GM06990 (cell line): ENCODE measurements around the gene PCBP3.

Source experiments
- DNase-seq: peaks from one replicate; pipeline ENCODE4 v3.0.0-alpha.2; 2011; ENCODE audit not compliant: insufficient read length; ENCODE audit errors: extremely low read depth
- H3K27me3 ChIP-seq: replicated peaks from 2 replicates; pipeline ENCODE4 v1.6.0; 2011; ENCODE audit warnings: low read length; ENCODE audit not compliant: control insufficient read depth, insufficient read depth
- H3K36me3 ChIP-seq: 2 replicates; pipeline ENCODE4 v1.5.1; 2011; ENCODE audit warnings: low read length; ENCODE audit not compliant: control insufficient read depth, insufficient read depth
- H3K4me3 ChIP-seq: replicated peaks from 2 replicates; pipeline ENCODE4 v1.5.1; 2011; ENCODE audit warnings: low read depth, mild to moderate bottlenecking, control low read depth, low read length
- TF ChIP-seq, protein P1 (sequence below): IDR thresholded peaks from 2 replicates; pipeline ENCODE4 v1.5.1; 2011; ENCODE audit warnings: low read length, control low read depth, mild to moderate bottlenecking, inconsistent platforms; ENCODE audit not compliant: insufficient read depth, poor library complexity, severe bottlenecking

The PCBP3 gene

DNA sequence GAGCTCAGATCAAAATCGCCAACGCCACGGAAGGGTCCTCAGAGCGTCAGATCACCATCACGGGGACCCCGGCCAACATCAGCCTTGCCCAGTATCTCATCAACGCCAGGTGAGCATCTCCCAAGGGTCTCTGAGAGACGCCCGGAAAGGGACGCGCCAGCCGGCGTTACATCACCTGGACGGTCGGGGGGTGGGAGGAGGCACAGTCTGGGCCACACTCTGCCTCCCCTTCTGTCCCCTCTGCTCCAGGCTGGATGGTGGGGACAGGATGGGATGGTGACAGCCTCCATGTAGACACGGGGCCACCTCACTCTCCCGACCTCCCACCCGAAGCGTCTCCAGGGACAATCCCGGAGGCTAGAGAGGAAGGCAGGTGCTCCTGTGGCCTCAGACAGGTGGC lies 296.6 kb downstream of the PCBP3 start:
- no peak for DNase-seq
- Histone ChIP-seq H3K36me3 (no peaks in the 10 kb centered on the region), H3K27me3 (no peaks in the 10 kb centered on the region), H3K4me3 (no peak overlapping the region)
- TF ChIP-seq, protein P1, sequence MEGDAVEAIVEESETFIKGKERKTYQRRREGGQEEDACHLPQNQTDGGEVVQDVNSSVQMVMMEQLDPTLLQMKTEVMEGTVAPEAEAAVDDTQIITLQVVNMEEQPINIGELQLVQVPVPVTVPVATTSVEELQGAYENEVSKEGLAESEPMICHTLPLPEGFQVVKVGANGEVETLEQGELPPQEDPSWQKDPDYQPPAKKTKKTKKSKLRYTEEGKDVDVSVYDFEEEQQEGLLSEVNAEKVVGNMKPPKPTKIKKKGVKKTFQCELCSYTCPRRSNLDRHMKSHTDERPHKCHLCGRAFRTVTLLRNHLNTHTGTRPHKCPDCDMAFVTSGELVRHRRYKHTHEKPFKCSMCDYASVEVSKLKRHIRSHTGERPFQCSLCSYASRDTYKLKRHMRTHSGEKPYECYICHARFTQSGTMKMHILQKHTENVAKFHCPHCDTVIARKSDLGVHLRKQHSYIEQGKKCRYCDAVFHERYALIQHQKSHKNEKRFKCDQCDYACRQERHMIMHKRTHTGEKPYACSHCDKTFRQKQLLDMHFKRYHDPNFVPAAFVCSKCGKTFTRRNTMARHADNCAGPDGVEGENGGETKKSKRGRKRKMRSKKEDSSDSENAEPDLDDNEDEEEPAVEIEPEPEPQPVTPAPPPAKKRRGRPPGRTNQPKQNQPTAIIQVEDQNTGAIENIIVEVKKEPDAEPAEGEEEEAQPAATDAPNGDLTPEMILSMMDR: no peak

DNA sequence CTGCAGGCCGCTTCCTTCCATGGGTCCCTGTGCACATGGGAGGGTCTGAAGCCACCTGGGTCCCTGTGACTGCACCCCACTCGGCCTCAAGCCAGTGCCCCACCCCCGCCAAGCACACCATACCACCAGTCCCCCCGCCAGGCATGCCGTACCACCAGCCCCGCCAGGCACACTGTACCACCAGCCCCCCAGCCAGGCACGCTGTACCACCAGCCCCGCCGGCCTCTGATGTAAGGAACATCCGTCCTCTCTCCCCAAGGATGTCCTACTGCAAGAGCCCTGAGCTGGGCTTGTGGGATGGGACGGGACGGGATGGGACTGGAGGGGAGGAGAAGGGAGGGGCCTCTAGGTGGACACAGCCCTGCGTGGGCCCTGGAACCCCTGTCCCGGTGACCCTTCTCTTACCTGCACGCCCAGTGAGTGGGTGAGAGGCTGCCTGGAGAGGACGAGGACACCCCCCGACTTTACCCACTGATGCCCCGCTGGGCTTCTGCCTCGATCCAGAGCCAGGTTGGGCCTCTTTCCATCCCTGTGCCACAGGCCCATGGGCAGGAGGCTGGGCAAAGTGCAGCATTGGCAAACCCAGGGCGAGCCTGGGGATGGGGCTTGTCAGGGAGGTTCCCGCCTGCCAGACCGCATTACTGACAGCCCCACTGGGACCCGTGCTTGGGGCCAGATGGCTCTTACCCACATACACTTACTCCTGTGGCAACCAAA lies 297.3 kb downstream of the PCBP3 start:
- TF ChIP-seq, protein P1: no peak
- H3K27me3 ChIP-seq: no peaks in the 10 kb centered on the region
- no peak for DNase-seq
- no peaks in the 10 kb centered on the region for H3K36me3 ChIP-seq
- no peak overlapping the region for H3K4me3 ChIP-seq

DNA sequence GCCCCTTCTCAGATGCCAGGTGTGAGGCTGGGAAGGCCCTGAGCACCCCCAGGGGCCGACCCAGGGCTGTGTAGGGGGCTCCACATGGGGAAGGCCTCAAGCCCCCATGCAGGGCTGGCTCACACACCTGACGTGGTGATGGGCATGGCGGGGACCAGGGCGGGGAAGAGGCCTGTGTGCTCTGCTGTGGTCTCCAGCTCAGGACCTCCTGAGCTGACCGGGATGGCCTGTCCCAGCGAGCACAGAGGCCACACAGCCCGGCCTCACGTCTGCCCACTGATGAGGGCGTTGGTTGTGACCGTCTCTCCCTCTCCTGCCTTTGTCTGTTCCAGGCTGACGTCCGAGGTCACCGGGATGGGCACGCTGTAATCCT lies 297.8 kb downstream of the PCBP3 start:
- Histone ChIP-seq H3K4me3 (no peak overlapping the region), H3K27me3 (no peaks in the 10 kb centered on the region), H3K36me3 (no peaks in the 10 kb centered on the region)
- TF ChIP-seq, protein P1: no peak
- DNase-seq: no peak

DNA sequence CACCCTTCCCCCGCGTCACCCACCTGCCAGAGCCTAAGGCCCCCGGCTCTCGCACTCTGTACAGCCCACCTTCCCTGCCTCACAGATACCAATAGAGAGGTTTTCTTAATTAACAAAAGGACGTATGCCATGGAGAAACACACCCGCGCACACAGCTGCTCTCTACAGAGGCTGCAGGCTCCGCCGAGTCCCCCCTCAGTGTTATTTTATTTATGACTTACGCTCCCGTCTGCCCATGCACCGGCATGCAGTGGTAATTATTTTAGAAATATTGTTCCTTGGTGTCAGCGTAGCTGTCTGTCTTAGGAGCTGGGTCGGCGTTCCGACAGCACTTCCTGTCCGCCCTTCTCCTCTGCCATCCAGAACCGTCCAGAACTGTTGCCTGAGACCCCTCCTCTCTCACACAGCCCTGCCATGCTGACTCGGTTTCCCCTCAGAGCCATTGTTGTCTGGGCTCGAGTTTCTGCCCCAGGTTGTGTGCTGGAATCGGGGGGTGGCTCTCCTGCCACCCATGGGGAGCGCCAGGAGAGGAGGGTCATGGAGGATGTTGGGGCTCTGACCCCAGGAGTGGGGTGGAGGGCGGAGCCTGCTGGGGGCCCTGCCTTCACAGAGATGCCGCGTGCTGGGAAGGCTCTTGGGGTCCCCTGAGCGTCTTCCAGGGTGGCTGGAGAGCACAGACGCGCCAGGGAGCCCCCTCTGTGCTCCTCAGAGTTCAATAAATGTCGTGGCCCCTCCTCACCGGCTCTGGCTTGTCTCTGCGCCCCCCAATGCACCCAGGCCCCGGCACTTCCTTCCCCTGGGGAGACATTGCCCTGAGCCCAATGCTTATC lies 298.4 kb downstream of the PCBP3 start:
- H3K27me3 ChIP-seq: no peaks in the 10 kb centered on the region
- no peaks in the 10 kb centered on the region for H3K36me3 ChIP-seq
- H3K4me3 ChIP-seq: no peak overlapping the region
- no peak for DNase-seq
- TF ChIP-seq, protein P1: no peak

DNA sequence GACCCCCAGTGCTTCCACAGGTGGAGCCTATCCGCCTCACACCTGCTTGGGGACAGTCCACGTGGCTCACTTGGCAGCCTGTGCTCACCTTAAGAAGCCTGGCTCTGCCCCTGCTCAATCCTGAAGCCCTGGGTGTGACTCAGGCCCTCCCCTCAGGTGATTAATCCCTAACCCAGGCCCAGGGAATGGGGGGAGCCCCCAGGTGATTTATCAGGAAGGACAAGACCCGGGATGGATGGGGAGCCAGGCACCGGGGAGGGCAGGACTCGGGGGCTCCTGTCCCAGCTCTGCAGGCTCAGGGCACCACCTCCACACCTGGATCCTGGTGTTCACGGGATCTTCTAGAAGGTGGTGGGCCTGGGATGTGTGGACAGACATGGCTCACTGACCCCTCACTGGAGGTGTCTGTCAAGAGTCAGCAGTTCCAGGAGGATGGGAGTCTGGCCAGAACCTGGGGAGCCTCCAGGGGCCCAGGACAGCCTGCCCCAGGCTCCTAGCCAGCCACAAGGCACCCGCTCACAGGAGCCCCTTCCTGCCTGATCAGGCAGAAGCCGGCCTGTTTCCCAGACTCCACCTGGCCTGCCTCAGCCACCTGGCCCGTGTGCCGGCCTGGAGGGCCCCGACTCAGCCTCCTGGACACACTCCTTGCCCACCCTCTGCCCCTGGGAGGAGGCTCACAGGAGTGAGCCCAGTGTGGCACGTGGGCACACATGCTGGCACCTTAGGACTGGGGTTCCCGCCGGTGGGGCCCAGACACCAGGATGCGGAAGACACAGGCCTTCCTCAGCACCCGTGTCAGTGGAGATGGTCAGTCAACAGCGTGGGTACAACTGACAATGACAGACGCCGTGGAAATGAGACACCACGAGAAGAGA lies 299.5 kb downstream of the PCBP3 start:
- TF ChIP-seq, protein P1: no peak
- Histone ChIP-seq H3K4me3 (no peak overlapping the region), H3K36me3 (no peaks in the 10 kb centered on the region), H3K27me3 (no peaks in the 10 kb centered on the region)
- DNase-seq: no peak
